ENCODE measurements around the gene COG4.

Gene COG4

DNA sequence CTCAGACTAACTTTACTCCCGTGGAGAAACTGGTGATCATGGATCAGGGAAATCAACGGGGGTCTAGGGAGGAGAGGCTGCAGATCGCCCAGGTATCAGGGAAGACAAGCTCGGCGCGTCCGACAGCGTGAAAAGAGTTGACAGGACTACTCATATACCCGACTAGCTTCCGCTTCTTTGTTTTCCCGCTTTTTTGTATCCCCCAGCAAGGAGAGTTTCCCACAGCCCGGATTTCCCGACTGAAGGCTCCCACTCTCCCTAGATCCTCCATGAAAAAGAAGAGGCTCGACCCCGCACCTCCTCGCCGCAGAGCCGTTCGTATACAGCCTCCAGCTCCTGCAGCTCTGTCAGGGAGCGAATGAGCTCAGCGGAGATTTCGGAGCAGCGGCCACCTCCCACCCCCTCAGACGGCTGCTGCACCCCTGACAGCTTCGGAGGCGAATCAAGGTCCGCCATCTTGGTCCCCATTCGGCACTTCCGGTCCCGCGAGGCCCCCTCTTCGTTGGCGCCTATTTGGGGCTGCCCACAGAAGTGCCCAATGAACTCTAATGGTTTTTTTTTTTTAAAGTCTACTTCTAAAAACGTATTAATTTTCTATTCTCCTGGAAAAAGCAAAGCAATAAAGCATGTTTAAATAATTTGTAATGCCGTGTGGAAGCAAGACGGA is at the start of gene COG4:
COG4 (minus strand) TSS at position 479 of the 667 bp plus-strand sequence; CDS start at position 468, 11 bp downstream.
- no peak for TF ChIP-seq CTCF (IDR thresholded peaks at IDR 0.05; ENCODE audit: low read depth, low read length, missing control alignments)
- DNase-seq = peak; percentile 74
- H3K27ac ChIP-seq = peak within 1 kb of the TSS; percentile 79
- peaks cover 3% of the 10 kb centered on the region for H3K36me3 ChIP-seq (replicated peaks)
- peak within 1 kb of the TSS; percentile 93 for H3K4me3 ChIP-seq (ENCODE audit: low read depth, low read length)
- H3K27me3 ChIP-seq (replicated peaks) = no peaks in the 10 kb centered on the region
- in situ Hi-C loops (cut with HindIII; ENCODE audit: low pct_ligation_motif_present, low sequenced_read_pairs) = no loop called here

- DNase-seq = no peak
- H3K27ac ChIP-seq = peak overlapping the region; percentile 74
- in situ Hi-C loops (cut with HindIII; ENCODE audit: low pct_ligation_motif_present, low sequenced_read_pairs) = no loop called here
- H3K36me3 ChIP-seq (replicated peaks) = peaks cover 52% of the 10 kb centered on the region
- no peaks in the 10 kb centered on the region for H3K27me3 ChIP-seq (replicated peaks)
- no peak overlapping the region for H3K4me3 ChIP-seq (ENCODE audit: low read depth, low read length)
- TF ChIP-seq CTCF (IDR thresholded peaks at IDR 0.05; ENCODE audit: low read depth, low read length, missing control alignments) = no peak
Measured at GRCh38 chr16:70572926-70573270, 49.5 kb upstream of the COG4 start.

DNA sequence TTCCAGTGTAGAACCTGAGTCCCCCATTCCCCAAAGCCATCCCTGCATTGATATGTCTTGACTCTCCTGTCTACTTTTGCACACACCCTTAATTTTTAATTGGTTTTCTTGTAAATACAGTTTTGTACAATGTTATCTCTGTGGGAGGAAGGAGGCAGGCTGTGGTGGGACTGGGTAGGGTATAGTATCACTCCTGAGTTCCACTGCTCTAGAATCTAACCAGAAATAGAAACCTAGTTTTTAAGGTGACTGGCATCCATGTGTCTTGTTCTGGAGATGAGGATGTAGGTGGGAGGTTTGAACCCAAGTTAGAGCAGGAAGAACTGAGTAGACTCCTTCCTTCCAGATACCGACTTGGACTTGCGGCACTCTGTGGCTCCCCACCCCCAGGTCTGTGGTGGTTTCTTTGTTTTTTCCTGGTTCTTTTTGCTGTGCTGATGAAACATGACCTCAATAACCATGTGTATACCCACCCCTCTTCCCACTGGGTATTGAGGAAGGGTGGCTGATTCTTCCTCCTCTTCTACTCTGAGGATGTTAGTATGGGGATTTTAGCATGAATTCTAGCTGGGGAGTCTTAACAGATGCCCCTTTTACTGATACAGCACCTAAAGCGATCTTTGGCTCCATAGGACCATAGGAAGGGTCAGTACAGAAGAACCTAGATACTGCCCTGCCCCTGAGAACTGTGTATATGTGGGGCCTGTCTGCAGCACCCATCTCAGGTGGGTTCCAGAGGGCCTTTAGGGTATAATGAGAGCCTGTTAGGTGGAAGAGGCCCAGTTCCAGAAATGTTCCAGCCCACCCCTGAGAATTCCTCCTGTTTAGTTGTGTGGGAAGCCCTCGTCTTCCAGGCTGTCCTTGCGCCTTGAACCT is 48.9 kb upstream of the COG4 start:
- in situ Hi-C loops (cut with HindIII; ENCODE audit: low pct_ligation_motif_present, low sequenced_read_pairs) = no loop called here
- no peak for TF ChIP-seq CTCF (IDR thresholded peaks at IDR 0.05; ENCODE audit: low read depth, low read length, missing control alignments)
- Histone ChIP-seq H3K27me3 (replicated peaks) (no peaks in the 10 kb centered on the region), H3K4me3 (ENCODE audit: low read depth, low read length) (no peak overlapping the region), H3K27ac (peak overlapping the region; percentile 74), H3K36me3 (replicated peaks) (peaks cover 58% of the 10 kb centered on the region)
- DNase-seq = no peak

DNA sequence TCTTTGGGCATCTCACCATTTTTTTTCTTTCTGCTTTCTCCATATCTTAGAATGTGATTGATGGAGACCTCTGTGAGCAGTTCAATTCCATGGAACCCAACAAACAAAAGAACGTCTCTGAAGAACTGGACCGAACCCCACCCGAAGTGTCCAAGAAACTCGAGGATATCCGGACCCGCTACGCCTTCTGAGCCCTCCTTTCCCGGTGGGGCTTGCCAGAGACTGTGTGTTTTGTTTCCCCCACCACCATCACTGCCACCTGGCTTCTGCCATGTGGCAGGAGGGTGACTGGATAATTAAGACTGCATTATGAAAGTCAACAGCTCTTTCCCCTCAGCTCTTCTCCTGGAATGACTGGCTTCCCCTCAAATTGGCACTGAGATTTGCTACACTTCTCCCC is 48.3 kb upstream of the COG4 start:
- no peak for DNase-seq
- in situ Hi-C loops (cut with HindIII; ENCODE audit: low pct_ligation_motif_present, low sequenced_read_pairs) = no loop called here
- H3K36me3 ChIP-seq (replicated peaks) = peaks cover 64% of the 10 kb centered on the region
- H3K27ac ChIP-seq = no peak overlapping the region
- TF ChIP-seq CTCF (IDR thresholded peaks at IDR 0.05; ENCODE audit: low read depth, low read length, missing control alignments) = no peak
- H3K4me3 ChIP-seq (ENCODE audit: low read depth, low read length) = no peak overlapping the region
- no peaks in the 10 kb centered on the region for H3K27me3 ChIP-seq (replicated peaks)

DNA sequence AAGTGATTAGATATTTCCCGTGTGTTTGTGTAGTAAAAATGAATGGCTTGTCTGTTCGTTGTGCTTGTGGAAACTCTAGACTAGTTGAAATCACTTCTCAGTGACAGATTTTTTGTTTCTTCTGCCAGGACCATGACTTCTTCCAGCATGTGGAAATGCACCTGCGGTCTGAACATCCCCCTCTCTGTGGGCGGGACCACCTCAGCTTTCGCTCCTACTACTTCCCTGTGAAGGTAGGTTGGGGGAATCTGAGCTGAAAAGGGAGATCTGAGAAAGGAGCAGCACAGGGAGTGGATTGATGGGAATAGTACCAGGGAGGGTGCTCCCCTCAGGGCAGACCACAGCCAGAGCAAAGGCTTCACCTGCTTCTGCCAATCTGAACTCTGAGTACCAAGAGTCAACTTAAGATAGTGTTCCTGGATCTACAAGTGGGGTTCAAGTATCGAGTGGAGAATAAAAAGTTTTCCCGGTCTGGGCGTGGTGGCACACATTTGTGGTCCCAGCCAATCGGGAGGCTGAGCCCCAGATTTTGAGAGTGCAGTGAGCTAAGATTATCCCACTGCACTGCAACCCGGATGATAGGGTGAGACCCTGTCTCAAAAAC is 47.7 kb upstream of the COG4 start:
- Histone ChIP-seq H3K36me3 (replicated peaks) (peaks cover 69% of the 10 kb centered on the region), H3K4me3 (ENCODE audit: low read depth, low read length) (no peak overlapping the region), H3K27ac (no peak overlapping the region), H3K27me3 (replicated peaks) (no peaks in the 10 kb centered on the region)
- in situ Hi-C loops (cut with HindIII; ENCODE audit: low pct_ligation_motif_present, low sequenced_read_pairs) = no loop called here
- no peak for TF ChIP-seq CTCF (IDR thresholded peaks at IDR 0.05; ENCODE audit: low read depth, low read length, missing control alignments)
- no peak for DNase-seq
